Duodenal mucosa (tissue), 2 donors: ENCODE data around the gene IFNA4.
"Not testable (repeated sequence)": the region's sequence is repeated elsewhere in the genome, so short reads cannot be mapped to it uniquely, and the experiment has no call there.

Experiments
- H3K27ac ChIP-seq: one replicate; pipeline ENCODE4 v1.7.0; 2013; ENCODE audit warnings: low read depth, low read length
- H3K27me3 ChIP-seq, 2 donors: one replicate each; pipeline ENCODE4 v1.7.0; 2013; ENCODE audit warnings: low read length in 2 of 2, control low read depth in 1 of 2; ENCODE audit not compliant: insufficient read depth in 2 of 2, control insufficient read depth in 1 of 2
- H3K36me3 ChIP-seq, 2 donors: one replicate each; pipeline ENCODE4 v1.7.0; 2013; ENCODE audit warnings: low read length in 2 of 2, control low read depth in 1 of 2; ENCODE audit not compliant: insufficient read depth in 2 of 2, control insufficient read depth in 1 of 2
- H3K4me1 ChIP-seq, 2 donors: one replicate each; pipeline ENCODE4 v1.7.0; 2013; ENCODE audit warnings: low read length in 2 of 2, control low read depth in 1 of 2; ENCODE audit not compliant: insufficient read depth in 2 of 2, control insufficient read depth in 1 of 2
- H3K4me3 ChIP-seq, 2 donors: one replicate each; pipeline ENCODE4 v1.7.0; 2013; ENCODE audit warnings: low read length in 2 of 2, low read depth in 1 of 2
- H3K9ac ChIP-seq, 2 donors: one replicate each; pipeline ENCODE4 v1.7.0; 2013; ENCODE audit warnings: low read length in 2 of 2, low read depth in 1 of 2
- H3K9me3 ChIP-seq, 2 donors: one replicate each; pipeline ENCODE4 v1.7.0; 2013; ENCODE audit warnings: low read length in 2 of 2, control low read depth in 1 of 2; ENCODE audit not compliant: control insufficient read depth in 1 of 2

Gene IFNA4

GRCh38 chr9:21187487-21187886 is at the start of gene IFNA4:
IFNA4 (minus strand) TSS chr9:21187587; CDS start chr9:21187531, 56 bp downstream.
- not testable (repeated sequence) for H3K9me3 ChIP-seq, H3K27ac ChIP-seq, H3K4me3 ChIP-seq, H3K36me3 ChIP-seq, H3K9ac ChIP-seq, H3K4me1 ChIP-seq, H3K27me3 ChIP-seq

GRCh38 chr9:21236360-21236714 is 49.0 kb upstream of the IFNA4 start:
- H3K9ac ChIP-seq, H3K4me3 ChIP-seq, H3K36me3 ChIP-seq, H3K27me3 ChIP-seq, H3K9me3 ChIP-seq, H3K4me1 ChIP-seq, H3K27ac ChIP-seq: not testable (repeated sequence)

- not testable (repeated sequence) for H3K4me1 ChIP-seq, H3K9ac ChIP-seq, H3K27me3 ChIP-seq, H3K9me3 ChIP-seq, H3K36me3 ChIP-seq, H3K4me3 ChIP-seq, H3K27ac ChIP-seq
Observed at GRCh38 chr9:21235468-21236359, 48.3 kb upstream of the IFNA4 start.

- Histone ChIP-seq H3K27ac (no peak overlapping the region), H3K36me3 (no peaks in the 10 kb centered on the region), H3K9ac (no peak overlapping the region), H3K27me3 (no peaks in the 10 kb centered on the region), H3K4me1 (no peaks in the 10 kb centered on the region), H3K9me3 (no peaks in the 10 kb centered on the region), H3K4me3 (no peak overlapping the region)
Observed at GRCh38 chr9:21234153-21234687, 46.8 kb upstream of the IFNA4 start.

GRCh38 chr9:21233258-21233657 is 45.9 kb upstream of the IFNA4 start:
- H3K4me3 ChIP-seq = no peak overlapping the region
- no peaks in the 10 kb centered on the region for H3K4me1 ChIP-seq
- H3K27ac ChIP-seq = no peak overlapping the region
- no peaks in the 10 kb centered on the region for H3K36me3 ChIP-seq
- H3K9ac ChIP-seq = no peak overlapping the region
- no peaks in the 10 kb centered on the region for H3K9me3 ChIP-seq
- no peaks in the 10 kb centered on the region for H3K27me3 ChIP-seq

GRCh38 chr9:21228122-21228521 is 40.7 kb upstream of the IFNA4 start, which contains the start of gene IFNA17:
IFNA17 (minus strand) TSS chr9:21228222; CDS start chr9:21228173, 49 bp downstream.
- H3K27me3 ChIP-seq = no peaks in the 10 kb centered on the region
- no peaks in the 10 kb centered on the region for H3K4me1 ChIP-seq
- H3K9ac ChIP-seq = no peak within 1 kb of the TSS
- no peak within 1 kb of the TSS for H3K4me3 ChIP-seq
- no peak within 1 kb of the TSS for H3K27ac ChIP-seq
- H3K36me3 ChIP-seq = no peaks in the 10 kb centered on the region
- H3K9me3 ChIP-seq = no peaks in the 10 kb centered on the region

GRCh38 chr9:21217211-21217610 is 29.8 kb upstream of the IFNA4 start, which contains the start of gene IFNA16:
IFNA16 (minus strand) TSS chr9:21217311; CDS start chr9:21217305, 6 bp downstream.
- H3K27me3 ChIP-seq, H3K9me3 ChIP-seq, H3K4me3 ChIP-seq, H3K36me3 ChIP-seq, H3K27ac ChIP-seq, H3K9ac ChIP-seq, H3K4me1 ChIP-seq: not testable (repeated sequence)

- H3K27ac ChIP-seq, H3K9me3 ChIP-seq, H3K27me3 ChIP-seq, H3K4me3 ChIP-seq, H3K4me1 ChIP-seq, H3K9ac ChIP-seq, H3K36me3 ChIP-seq: not testable (repeated sequence)
Observed at GRCh38 chr9:21213411-21214326, 26.3 kb upstream of the IFNA4 start.

- H3K36me3 ChIP-seq, H3K9ac ChIP-seq, H3K27ac ChIP-seq, H3K9me3 ChIP-seq, H3K27me3 ChIP-seq, H3K4me3 ChIP-seq, H3K4me1 ChIP-seq: not testable (repeated sequence)
Observed at GRCh38 chr9:21212160-21212559, 24.8 kb upstream of the IFNA4 start.

GRCh38 chr9:21210782-21211181 is 23.4 kb upstream of the IFNA4 start:
- H3K4me3 ChIP-seq, H3K4me1 ChIP-seq, H3K27ac ChIP-seq, H3K27me3 ChIP-seq, H3K9ac ChIP-seq, H3K36me3 ChIP-seq, H3K9me3 ChIP-seq: not testable (repeated sequence)
